C1 segment of cervical spinal cord (tissue), 14 donors: Measurements from ENCODE around the gene PTPRM.
"Not testable (repeated sequence)": the region's sequence is repeated elsewhere in the genome, so short reads cannot be mapped to it uniquely, and the experiment has no call there.

Experiments
- DNase-seq, 14 donors: peaks; one replicate each; lab custom pipeline; 2025; lab: John Stamatoyannopoulos, UW

The PTPRM gene

GRCh38 chr18:8045160-8045883 lies 478.2 kb downstream of the PTPRM start:
- DNase-seq: no peak

- no peak for DNase-seq
These were observed 478.8 kb downstream of the PTPRM start for GRCh38 chr18:8045884-8046281.

GRCh38 chr18:8046441-8046840 lies 479.3 kb downstream of the PTPRM start:
- no peak for DNase-seq

- no peak for DNase-seq
These were observed 482.0 kb downstream of the PTPRM start for GRCh38 chr18:8049147-8049546.

- no peak for DNase-seq
These were observed 483.7 kb downstream of the PTPRM start for GRCh38 chr18:8050616-8051329.

GRCh38 chr18:8051453-8051852 lies 484.3 kb downstream of the PTPRM start:
- DNase-seq: no peak

- no peak for DNase-seq
These were observed 485.2 kb downstream of the PTPRM start for GRCh38 chr18:8052237-8052701.

GRCh38 chr18:8056723-8057122 lies 489.6 kb downstream of the PTPRM start:
- DNase-seq: no peak

GRCh38 chr18:8063152-8063551 lies 496.0 kb downstream of the PTPRM start:
- not testable (repeated sequence) for DNase-seq

GRCh38 chr18:8063733-8064132 lies 496.6 kb downstream of the PTPRM start:
- no peak for DNase-seq

- DNase-seq: no peak
These were observed 498.2 kb downstream of the PTPRM start for GRCh38 chr18:8065284-8065683.

GRCh38 chr18:8065773-8066172 lies 498.7 kb downstream of the PTPRM start:
- DNase-seq: no peak

- no peak for DNase-seq
These were observed 502.6 kb downstream of the PTPRM start for GRCh38 chr18:8069708-8070107.

GRCh38 chr18:8073167-8073566 lies 506.1 kb downstream of the PTPRM start:
- no peak for DNase-seq

GRCh38 chr18:8080092-8080491 lies 513.0 kb downstream of the PTPRM start:
- no peak for DNase-seq

GRCh38 chr18:8081267-8081666 lies 514.2 kb downstream of the PTPRM start:
- no peak for DNase-seq

GRCh38 chr18:8081872-8082553 lies 514.9 kb downstream of the PTPRM start:
- no peak for DNase-seq

GRCh38 chr18:8084160-8084559 lies 517.0 kb downstream of the PTPRM start:
- peak in 1 of 14 donors; percentile 1 for DNase-seq

- no peak for DNase-seq
These were observed 521.5 kb downstream of the PTPRM start for GRCh38 chr18:8088626-8089025.

- no peak for DNase-seq
These were observed 523.9 kb downstream of the PTPRM start for GRCh38 chr18:8091035-8091434.

- DNase-seq: no peak
These were observed 528.9 kb downstream of the PTPRM start for GRCh38 chr18:8095947-8096570.

GRCh38 chr18:8097399-8097798 lies 530.3 kb downstream of the PTPRM start:
- DNase-seq: no peak
